Measurements from ENCODE around the gene EIF4B.

DNA sequence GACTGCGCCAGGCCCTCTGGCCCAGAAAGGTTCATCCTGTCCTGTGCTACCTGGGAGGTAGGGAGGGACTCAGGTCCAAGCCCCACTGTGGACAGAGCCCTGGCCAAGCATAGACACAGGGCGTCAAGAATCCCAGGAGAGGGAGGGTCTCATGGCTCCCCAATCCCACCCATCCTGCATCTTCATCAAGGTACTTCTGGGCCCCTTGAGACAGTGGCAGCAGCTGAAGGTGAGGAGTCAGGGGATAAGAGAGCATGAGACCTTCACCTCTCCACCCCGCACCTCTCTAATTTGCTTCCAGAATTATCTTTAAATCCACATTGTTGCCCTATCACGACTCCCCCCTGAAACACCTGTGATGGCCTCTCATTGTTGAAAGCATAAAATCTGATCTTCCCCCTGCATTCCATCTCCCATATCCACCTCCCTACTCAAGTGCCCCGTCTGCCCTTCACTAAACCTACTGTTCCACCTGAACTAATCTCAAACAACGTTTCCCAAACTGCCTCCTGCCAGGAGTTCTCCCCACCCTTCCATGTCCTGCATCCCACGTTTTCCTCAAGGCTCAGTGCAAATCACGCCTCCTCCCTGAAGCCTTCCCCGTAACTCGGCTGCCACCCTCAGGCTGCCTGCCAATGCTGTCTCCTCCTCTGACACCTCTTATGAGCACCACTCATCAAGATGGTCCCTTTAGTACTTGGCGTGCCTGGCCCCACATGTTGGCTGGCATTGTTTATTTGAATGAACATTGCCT, 30.3 kb upstream of the EIF4B start:
- TF ChIP-seq POLR2AphosphoS5 (IDR thresholded peaks at IDR 0.05) = no peak
- TF ChIP-seq POLR2A (IDR thresholded peaks at IDR 0.05) = no peak
- no peak for TF ChIP-seq CTCF (IDR thresholded peaks at IDR 0.05)
- TF ChIP-seq EP300 (IDR thresholded peaks at IDR 0.05) = no peak

Data from suprapubic skin (tissue), 4 donors.